GM21576 (cell line): ENCODE data around the gene ACVR1.
"Not testable (repeated sequence)": the region's sequence is repeated elsewhere in the genome, so short reads cannot be mapped to it uniquely, and the experiment has no call there.

ENCODE experiments used
- ATAC-seq: cut with Tn5 transposase; IDR thresholded peaks from one replicate; pipeline ENCODE4 v1.9.1; 2021; ENCODE audit warnings: mild to moderate bottlenecking, moderate library complexity; ENCODE audit not compliant: unreplicated experiment

Gene ACVR1

GRCh38 chr2:157831573-157832315, 44.4 kb downstream of the ACVR1 start:
- no peak for ATAC-seq

GRCh38 chr2:157830696-157831570, 45.2 kb downstream of the ACVR1 start:
- ATAC-seq, result no peak

- no peak for ATAC-seq
Measured at GRCh38 chr2:157830266-157830665, 45.9 kb downstream of the ACVR1 start.

GRCh38 chr2:157827377-157827776, 48.8 kb downstream of the ACVR1 start:
- no peak for ATAC-seq

- ATAC-seq, result not testable (repeated sequence)
Measured at GRCh38 chr2:157826644-157827043, 49.5 kb downstream of the ACVR1 start.

- ATAC-seq, result no peak
Measured at GRCh38 chr2:157825885-157826284, 50.2 kb downstream of the ACVR1 start.

- ATAC-seq, result no peak
Measured at GRCh38 chr2:157822993-157823392, 53.1 kb downstream of the ACVR1 start.

GRCh38 chr2:157822533-157822932, 53.6 kb downstream of the ACVR1 start:
- no peak for ATAC-seq

- no peak for ATAC-seq
Measured at GRCh38 chr2:157821519-157822131, 54.5 kb downstream of the ACVR1 start.

GRCh38 chr2:157820193-157820592, 55.9 kb downstream of the ACVR1 start:
- ATAC-seq, result no peak

GRCh38 chr2:157819761-157820160, 56.4 kb downstream of the ACVR1 start:
- no peak for ATAC-seq

GRCh38 chr2:157818227-157818626, 57.9 kb downstream of the ACVR1 start:
- ATAC-seq, result no peak

- ATAC-seq, result no peak
Measured at GRCh38 chr2:157815421-157815820, 60.7 kb downstream of the ACVR1 start.

- ATAC-seq, result no peak
Measured at GRCh38 chr2:157813467-157813866, 62.7 kb downstream of the ACVR1 start.

- ATAC-seq, result no peak
Measured at GRCh38 chr2:157810037-157810436, 66.1 kb downstream of the ACVR1 start.

GRCh38 chr2:157809212-157809611, 66.9 kb downstream of the ACVR1 start:
- ATAC-seq, result no peak

GRCh38 chr2:157808421-157808820, 67.7 kb downstream of the ACVR1 start:
- no peak for ATAC-seq

- no peak for ATAC-seq
Measured at GRCh38 chr2:157806426-157807077, 69.6 kb downstream of the ACVR1 start.

GRCh38 chr2:157805519-157805918, 70.6 kb downstream of the ACVR1 start:
- no peak for ATAC-seq

GRCh38 chr2:157804355-157804754, 71.8 kb downstream of the ACVR1 start:
- ATAC-seq, result no peak

- ATAC-seq, result no peak
Measured at GRCh38 chr2:157803952-157804351, 72.2 kb downstream of the ACVR1 start.
